Tibial artery (tissue), 4 donors: ENCODE measurements around the gene HIP1.
"Not testable (repeated sequence)": the region's sequence is repeated elsewhere in the genome, so short reads cannot be mapped to it uniquely, and the experiment has no call there.

Source experiments
- DNase-seq, 2 donors: peaks; one replicate each; pipeline ENCODE4 v3.0.0-alpha.2; 2019
- H3K27ac ChIP-seq, 2 donors: fragments of 200-600 bp; sonication (generic) in 1 of 2; 1 replicate in 1 of 2; 2 replicates in 1 of 2; pipeline ENCODE4 v1.5.1; 2018 to 2019; ENCODE audit warnings: mild to moderate bottlenecking in 1 of 2
- H3K27me3 ChIP-seq, 2 donors: fragments of 200-600 bp; sonication (generic) in 1 of 2; one replicate each; pipeline versions ENCODE4 v1.5.1 to v1.6.0; 2016 to 2019
- H3K36me3 ChIP-seq, 3 donors: fragments of 200-600 bp; sonication (generic) in 2 of 3; one replicate each; pipeline ENCODE4 v1.5.1; 2016 to 2019; ENCODE audit warnings: mild to moderate bottlenecking in 2 of 3
- H3K4me1 ChIP-seq, 4 donors: fragments of 200-600 bp; sonication (generic) in 2 of 4; 1 replicate in 3 of 4; 2 replicates in 1 of 4; pipeline ENCODE4 v1.5.1; 2016 to 2019
- H3K4me3 ChIP-seq, 2 donors: fragments of 200-600 bp; sonication (generic) in 1 of 2; 1 replicate in 1 of 2; 2 replicates in 1 of 2; pipeline ENCODE4 v1.5.1; 2018 to 2019; ENCODE audit warnings: mild to moderate bottlenecking in 2 of 2
- H3K9me3 ChIP-seq, 3 donors: fragments of 200-600 bp; sonication (generic) in 1 of 3; one replicate each; pipeline ENCODE4 v1.5.1; 2016 to 2019
- intact Hi-C: fragments of 100-400 bp; cut with DNase I; formaldehyde crosslinking; loops from one replicate; pipeline ENCODE4 v1.15.0; 2023; ENCODE audit warnings: low total_unique reads
- TF ChIP-seq, protein P1 (sequence below), 2 experiments: fragments of 200-600 bp in 1 of 2; fragments of 450-650 bp in 1 of 2; IDR thresholded peaks; one replicate each; pipeline ENCODE4 v1.5.1; 2017 to 2019; ENCODE audit warnings: antibody characterized with exemption in 2 of 2, mild to moderate bottlenecking in 1 of 2, moderate library complexity in 1 of 2

HIP1 gene

DNA sequence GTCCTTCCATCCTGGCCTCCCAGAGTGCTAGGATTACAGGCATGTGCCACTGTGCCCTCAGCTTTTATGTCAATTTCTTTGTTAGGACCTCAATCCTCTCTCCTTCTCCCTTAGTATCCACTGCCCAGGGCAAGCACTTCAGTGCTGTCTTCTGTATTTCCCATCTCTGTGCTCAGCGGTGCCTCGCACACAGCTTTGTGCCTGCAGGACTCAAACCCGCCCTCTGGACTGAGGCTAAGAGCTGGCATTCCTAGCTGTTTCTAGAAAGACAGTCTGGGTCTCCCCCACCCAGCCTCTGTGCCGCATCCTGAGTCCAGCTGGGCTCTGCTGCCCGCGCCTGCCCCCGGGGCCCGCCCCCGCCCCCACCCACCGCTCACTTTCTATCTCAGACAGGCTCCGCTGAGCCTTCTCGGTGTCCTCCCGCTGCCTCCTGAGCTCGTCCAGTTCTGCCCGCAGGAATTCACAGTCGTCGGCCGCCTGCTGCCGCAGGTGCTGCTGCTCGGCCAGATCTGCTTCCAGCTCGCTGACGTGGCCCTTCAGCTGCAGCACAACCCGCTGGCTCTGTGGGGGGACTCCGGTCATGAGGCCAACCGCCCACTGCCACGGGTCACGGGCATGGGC lies 179.3 kb downstream of the HIP1 start:
- intact Hi-C loops = no loop called here
- H3K36me3 ChIP-seq = peaks cover 86 to 100% (median 89%) of the 10 kb centered on the region in 3 donors
- H3K4me1 ChIP-seq = no peaks in the 10 kb centered on the region
- TF ChIP-seq, protein P1, sequence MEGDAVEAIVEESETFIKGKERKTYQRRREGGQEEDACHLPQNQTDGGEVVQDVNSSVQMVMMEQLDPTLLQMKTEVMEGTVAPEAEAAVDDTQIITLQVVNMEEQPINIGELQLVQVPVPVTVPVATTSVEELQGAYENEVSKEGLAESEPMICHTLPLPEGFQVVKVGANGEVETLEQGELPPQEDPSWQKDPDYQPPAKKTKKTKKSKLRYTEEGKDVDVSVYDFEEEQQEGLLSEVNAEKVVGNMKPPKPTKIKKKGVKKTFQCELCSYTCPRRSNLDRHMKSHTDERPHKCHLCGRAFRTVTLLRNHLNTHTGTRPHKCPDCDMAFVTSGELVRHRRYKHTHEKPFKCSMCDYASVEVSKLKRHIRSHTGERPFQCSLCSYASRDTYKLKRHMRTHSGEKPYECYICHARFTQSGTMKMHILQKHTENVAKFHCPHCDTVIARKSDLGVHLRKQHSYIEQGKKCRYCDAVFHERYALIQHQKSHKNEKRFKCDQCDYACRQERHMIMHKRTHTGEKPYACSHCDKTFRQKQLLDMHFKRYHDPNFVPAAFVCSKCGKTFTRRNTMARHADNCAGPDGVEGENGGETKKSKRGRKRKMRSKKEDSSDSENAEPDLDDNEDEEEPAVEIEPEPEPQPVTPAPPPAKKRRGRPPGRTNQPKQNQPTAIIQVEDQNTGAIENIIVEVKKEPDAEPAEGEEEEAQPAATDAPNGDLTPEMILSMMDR (IDR thresholded peaks at IDR 0.05) = no peak
- no peaks in the 10 kb centered on the region for H3K27me3 ChIP-seq
- no peaks in the 10 kb centered on the region for H3K9me3 ChIP-seq
- H3K27ac ChIP-seq = no peak overlapping the region
- no peak overlapping the region for H3K4me3 ChIP-seq
- no peak for DNase-seq

DNA sequence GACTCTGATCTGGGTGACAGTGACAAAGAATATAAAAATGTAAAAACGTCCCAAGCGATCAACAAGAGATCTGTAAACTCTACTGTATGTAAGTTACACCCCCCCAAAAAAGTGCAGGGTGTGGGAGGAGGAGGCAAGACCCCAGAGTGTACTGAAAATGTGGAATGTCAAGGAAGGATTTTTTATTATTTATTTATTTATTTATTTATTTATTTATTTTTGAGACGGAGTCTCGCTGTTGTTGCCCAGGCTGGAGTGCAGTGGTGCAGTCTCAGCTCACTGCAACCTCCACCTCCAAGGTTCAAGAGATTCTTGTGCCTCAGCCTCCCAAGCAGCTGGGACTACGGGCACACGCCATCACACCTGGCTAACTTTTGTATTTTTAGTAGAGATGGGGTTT lies 181.9 kb downstream of the HIP1 start:
- peaks cover 91 to 100% (median 97%) of the 10 kb centered on the region in 3 donors for H3K36me3 ChIP-seq
- H3K9me3 ChIP-seq, H3K4me1 ChIP-seq, DNase-seq, intact Hi-C loops, H3K27ac ChIP-seq, H3K4me3 ChIP-seq, H3K27me3 ChIP-seq: not testable (repeated sequence)

DNA sequence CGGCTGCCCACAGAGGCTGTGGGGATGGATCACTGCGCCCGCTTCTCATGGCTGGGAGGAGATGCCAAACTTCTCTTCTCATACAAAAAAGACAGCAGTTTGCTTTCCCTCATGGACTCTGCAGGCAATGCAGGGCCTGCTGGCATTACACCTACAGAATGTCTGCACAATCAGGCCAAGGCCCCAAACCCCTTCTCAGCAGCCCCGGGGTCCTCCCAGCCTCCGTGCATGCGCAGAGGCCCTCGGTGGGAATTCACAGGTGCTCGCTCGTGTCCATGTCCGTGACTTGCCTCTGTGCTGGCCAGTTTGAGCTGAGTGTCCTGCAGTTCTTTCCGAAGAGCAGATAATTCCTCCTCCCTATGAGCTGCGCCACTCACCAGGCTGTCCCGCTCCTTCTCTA lies 183.0 kb downstream of the HIP1 start:
- Histone ChIP-seq H3K4me3 (no peak overlapping the region), H3K4me1 (no peaks in the 10 kb centered on the region), H3K9me3 (no peaks in the 10 kb centered on the region), H3K27ac (no peak overlapping the region), H3K36me3 (peaks cover 87 to 100% (median 94%) of the 10 kb centered on the region in 3 donors), H3K27me3 (no peaks in the 10 kb centered on the region)
- TF ChIP-seq, protein P1 (IDR thresholded peaks at IDR 0.05) = no peak
- intact Hi-C loops = no loop called here
- DNase-seq = no peak

DNA sequence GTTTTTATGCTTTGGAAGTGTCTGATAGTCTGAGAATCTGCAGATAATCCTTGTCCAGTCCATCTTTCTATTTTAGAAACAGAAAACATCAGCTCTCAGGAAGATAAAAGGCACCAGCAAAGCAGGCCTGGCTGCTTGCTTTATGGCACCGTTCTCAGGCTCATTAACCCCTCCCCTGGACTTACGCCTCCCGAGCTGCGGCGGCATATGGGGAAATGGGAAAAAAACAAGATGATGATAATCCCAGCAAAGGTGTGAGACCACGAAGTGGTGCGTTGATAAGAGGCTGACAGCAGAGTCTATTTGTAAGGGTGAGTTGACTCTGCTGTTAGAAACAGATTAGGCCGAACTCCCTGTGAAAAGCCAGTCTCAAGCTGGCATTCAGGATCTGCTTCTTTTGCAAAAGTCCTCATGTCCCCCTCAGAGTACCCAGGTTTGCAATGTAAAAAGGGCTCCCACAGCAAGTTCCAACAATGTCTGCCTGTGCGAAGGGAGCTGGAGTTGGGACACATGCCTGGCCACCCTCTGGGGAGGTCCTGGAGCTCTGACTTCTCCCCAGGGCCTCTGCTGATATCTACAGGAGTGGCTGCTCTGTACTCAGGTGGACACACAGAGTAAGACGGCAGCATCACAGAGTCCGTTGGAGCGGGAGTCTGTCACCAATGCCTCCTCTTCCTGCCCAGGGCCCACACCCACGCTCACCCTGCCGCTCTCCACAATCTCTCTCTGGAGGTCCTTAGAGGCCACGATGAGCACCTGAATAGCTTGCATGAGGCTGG lies 192.3 kb downstream of the HIP1 start:
- no peak for DNase-seq
- H3K27me3 ChIP-seq = no peaks in the 10 kb centered on the region
- H3K36me3 ChIP-seq = peaks cover 62 to 100% (median 81%) of the 10 kb centered on the region in 3 donors
- intact Hi-C loops = no loop called here
- H3K4me3 ChIP-seq = no peak overlapping the region
- no peaks in the 10 kb centered on the region for H3K4me1 ChIP-seq
- no peaks in the 10 kb centered on the region for H3K9me3 ChIP-seq
- no peak overlapping the region for H3K27ac ChIP-seq
- TF ChIP-seq, protein P1 (IDR thresholded peaks at IDR 0.05) = no peak

DNA sequence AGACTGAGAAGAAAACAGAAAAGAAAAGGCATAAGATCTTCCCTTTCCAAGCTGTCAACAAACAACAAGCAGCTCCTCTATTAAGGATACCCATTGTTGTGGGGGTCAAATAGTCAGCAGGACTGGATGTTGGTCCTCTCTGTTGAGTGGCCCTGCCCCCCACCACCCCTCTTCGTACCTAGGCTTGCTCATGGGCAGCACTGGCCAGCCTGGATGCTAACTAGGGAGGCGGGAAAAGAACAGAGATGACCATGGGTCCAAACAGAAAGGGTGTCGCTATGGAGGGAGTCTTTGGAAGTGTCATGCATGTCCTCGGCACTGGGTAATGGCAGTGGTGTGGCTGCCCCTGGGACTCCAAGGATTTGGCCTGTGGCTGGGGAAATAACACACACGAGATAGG lies 201.0 kb downstream of the HIP1 start:
- no peaks in the 10 kb centered on the region for H3K4me1 ChIP-seq
- peaks cover 68 to 87% (median 78%) of the 10 kb centered on the region in 3 donors for H3K36me3 ChIP-seq
- no peaks in the 10 kb centered on the region for H3K27me3 ChIP-seq
- intact Hi-C loops = no loop called here
- H3K9me3 ChIP-seq = no peaks in the 10 kb centered on the region
- TF ChIP-seq, protein P1 (IDR thresholded peaks at IDR 0.05) = no peak
- DNase-seq = peak in 1 of 2 donors; percentile 19
- H3K4me3 ChIP-seq = no peak overlapping the region
- no peak overlapping the region for H3K27ac ChIP-seq

DNA sequence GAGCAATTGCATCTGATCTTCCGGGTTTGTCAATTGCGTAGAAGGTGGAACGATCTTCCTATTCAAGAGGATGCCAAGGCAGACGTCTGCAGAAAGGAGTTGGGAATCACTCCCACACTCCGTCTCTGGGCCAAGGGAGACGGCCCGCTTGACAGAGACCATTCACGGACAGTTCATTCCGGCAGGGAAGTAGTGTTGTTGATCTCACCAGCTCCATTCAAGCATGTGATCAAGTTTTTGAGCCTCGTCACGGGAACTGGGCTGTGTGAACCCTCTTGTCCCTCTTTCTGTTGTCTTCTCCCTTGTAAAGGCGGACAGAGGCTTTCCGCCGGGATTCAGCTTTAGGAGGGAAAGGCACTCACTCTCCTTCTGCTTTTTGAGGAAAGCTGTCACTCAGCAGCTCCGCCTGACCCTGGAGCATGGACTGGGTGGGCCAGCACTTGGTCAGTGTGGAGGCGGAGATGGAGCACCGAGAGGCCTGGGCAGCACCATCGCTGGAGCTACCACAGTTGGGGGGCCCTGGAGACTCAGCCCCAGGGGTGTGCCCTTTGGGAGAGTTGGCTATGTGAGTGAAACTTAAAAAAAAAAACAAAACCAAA lies 201.7 kb downstream of the HIP1 start:
- TF ChIP-seq, protein P1 (IDR thresholded peaks at IDR 0.05) = no peak
- H3K27me3 ChIP-seq = no peaks in the 10 kb centered on the region
- H3K4me1 ChIP-seq = no peaks in the 10 kb centered on the region
- no peaks in the 10 kb centered on the region for H3K9me3 ChIP-seq
- no peak overlapping the region for H3K27ac ChIP-seq
- H3K4me3 ChIP-seq = no peak overlapping the region
- intact Hi-C loops = no loop called here
- DNase-seq = peak in 1 of 2 donors; percentile 56
- peaks cover 66 to 80% (median 73%) of the 10 kb centered on the region in 3 donors for H3K36me3 ChIP-seq
